ENCODE data around the gene FAM107B. TPM values are rescaled to one million over a fixed set of nuclear protein-coding genes. Genes with fewer than 3 reads are reported as not detected.

FAM107B gene
- total and polyA plus RNA-seq, 2 of the 13 experiments (the other 11 are each of a cell fraction or from before 2014, with no cell fraction given) = 15.7 to 24.8 TPM

GRCh38 chr10:14550471-14550981, 224.2 kb downstream of the FAM107B start:
- DNase-seq (ENCODE audit: low spot score) (peak; percentile 98), ATAC-seq (peak; percentile 92), FAIRE-seq (peak; percentile 96)
- peak overlapping the region; percentile 35 for H3K9ac ChIP-seq (ENCODE audit: insufficient read depth, low read depth, low read length)
- ChIA-PET CTCF (ENCODE audit: low intra/inter-chr PET ratio, low total read pairs) (no interaction called here), POLR2A (interaction anchor here (1.0 to 2.4 kb wide), 8 partner anchors 12 to 287 kb away, joined by 4 to 8 read pairs (median 5); partner anchors contain the start of genes CDNF, HSPA14 and MSANTD7)
- intact Hi-C loops (cut with micrococcal nuclease; ENCODE audit: unreplicated experiment) (loop anchor here (2.0 to 5.0 kb wide), 2 partner anchors 14 to 57 kb away; no protein-coding TSS in a partner anchor), in situ Hi-C loops (cut with HindIII; ENCODE audit: extremely low pct_ligation_motif_present, low pct_unique_long_range_greater_than_20kb) (no loop called here)
- H3K9me3 ChIP-seq (ENCODE audit: low read length) = no peaks in the 10 kb centered on the region
- peaks cover 61% of the 10 kb centered on the region for H3K4me1 ChIP-seq (ENCODE audit: insufficient read depth, low read length)
- no peak overlapping the region for H2AFZ ChIP-seq (ENCODE audit: low read length)
- 2% methylated on average over 6 of the region's 6 CpGs for WGBS (ENCODE audit: low lambda C conversion rate)
- BruUV-seq (replicated peaks) = no TSS peak
- no peaks in the 10 kb centered on the region; the same call in 1 of the 2 replicates for H4K20me1 ChIP-seq (ENCODE audit: insufficient read depth, low read length)
- peak overlapping the region; percentile 62 for H3K4me2 ChIP-seq (ENCODE audit: low read depth, low read length)
- H3K27ac ChIP-seq (ENCODE audit: extremely low read length, insufficient read depth, low read length) = peak overlapping the region; percentile 71
- H3K27me3 ChIP-seq (ENCODE audit: control insufficient read depth in 1 of 2, insufficient read depth in 2 of 2, low read length in 2 of 2) = no peaks in the 10 kb centered on the region
- peaks cover 0 to 2% of the 10 kb centered on the region in 2 experiments; a peak in 1 of 5 replicates for H3K36me3 ChIP-seq (replicated peaks in 1 of 2; ENCODE audit: control insufficient read depth in 1 of 2, insufficient read depth in 2 of 2, low read length in 2 of 2)
- peaks cover 29% of the 10 kb centered on the region for H3K79me2 ChIP-seq (ENCODE audit: insufficient read depth, low read length)
- H3K4me3 ChIP-seq (replicated peaks in 1 of 3; ENCODE audit: insufficient read depth in 1 of 3, low read depth in 2 of 3, low read length in 3 of 3) = peak overlapping the region in 2 of 3 experiments; percentile 26; a peak in 1 of 6 replicates
- TF ChIP-seq, protein P1, sequence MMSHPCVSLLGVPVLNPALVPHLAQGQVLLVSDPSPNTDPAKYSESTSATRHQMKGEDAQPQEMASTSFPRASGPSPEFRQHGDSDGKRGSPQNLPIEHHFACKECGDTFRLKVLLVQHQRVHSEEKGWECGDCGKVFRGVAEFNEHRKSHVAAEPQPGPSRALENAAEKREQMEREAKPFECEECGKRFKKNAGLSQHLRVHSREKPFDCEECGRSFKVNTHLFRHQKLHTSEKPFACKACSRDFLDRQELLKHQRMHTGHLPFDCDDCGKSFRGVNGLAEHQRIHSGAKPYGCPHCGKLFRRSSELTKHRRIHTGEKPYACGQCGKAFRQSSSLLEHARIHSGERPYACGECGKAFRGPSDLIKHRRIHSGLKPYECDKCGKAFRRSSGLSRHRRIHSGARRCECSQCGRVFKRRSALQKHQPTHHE (CRISPR knock-in tag; IDR thresholded peaks at IDR 0.05; ENCODE audit: borderline replicate concordance) = no peak
- no peak for TF ChIP-seq ZNF782 (CRISPR knock-in tag; IDR thresholded peaks at IDR 0.05; ENCODE audit: borderline replicate concordance)
- no peak for TF ChIP-seq ERF (CRISPR knock-in tag; IDR thresholded peaks at IDR 0.05)
- 0 out of 2 replicates have a peak, but pooled peaks have one; percentile 39 for TF ChIP-seq TOPORS (CRISPR knock-in tag; IDR thresholded peaks at IDR 0.05)
- no peak for TF ChIP-seq JDP2 (CRISPR knock-in tag; IDR thresholded peaks at IDR 0.05; ENCODE audit: borderline replicate concordance)
- TF ChIP-seq, protein P2, sequence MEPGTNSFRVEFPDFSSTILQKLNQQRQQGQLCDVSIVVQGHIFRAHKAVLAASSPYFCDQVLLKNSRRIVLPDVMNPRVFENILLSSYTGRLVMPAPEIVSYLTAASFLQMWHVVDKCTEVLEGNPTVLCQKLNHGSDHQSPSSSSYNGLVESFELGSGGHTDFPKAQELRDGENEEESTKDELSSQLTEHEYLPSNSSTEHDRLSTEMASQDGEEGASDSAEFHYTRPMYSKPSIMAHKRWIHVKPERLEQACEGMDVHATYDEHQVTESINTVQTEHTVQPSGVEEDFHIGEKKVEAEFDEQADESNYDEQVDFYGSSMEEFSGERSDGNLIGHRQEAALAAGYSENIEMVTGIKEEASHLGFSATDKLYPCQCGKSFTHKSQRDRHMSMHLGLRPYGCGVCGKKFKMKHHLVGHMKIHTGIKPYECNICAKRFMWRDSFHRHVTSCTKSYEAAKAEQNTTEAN (CRISPR knock-in tag; conservative IDR thresholded peaks at IDR 0.05) = no peak
- no peak for TF ChIP-seq MEIS1 (CRISPR knock-in tag; IDR thresholded peaks at IDR 0.05; ENCODE audit: borderline replicate concordance)
- no peak for TF ChIP-seq PITX1 (CRISPR knock-in tag; IDR thresholded peaks at IDR 0.05)
- TF ChIP-seq MBD4 (IDR thresholded peaks at IDR 0.05; ENCODE audit: borderline replicate concordance, low read length) = no peak
- TF ChIP-seq, protein P3, sequence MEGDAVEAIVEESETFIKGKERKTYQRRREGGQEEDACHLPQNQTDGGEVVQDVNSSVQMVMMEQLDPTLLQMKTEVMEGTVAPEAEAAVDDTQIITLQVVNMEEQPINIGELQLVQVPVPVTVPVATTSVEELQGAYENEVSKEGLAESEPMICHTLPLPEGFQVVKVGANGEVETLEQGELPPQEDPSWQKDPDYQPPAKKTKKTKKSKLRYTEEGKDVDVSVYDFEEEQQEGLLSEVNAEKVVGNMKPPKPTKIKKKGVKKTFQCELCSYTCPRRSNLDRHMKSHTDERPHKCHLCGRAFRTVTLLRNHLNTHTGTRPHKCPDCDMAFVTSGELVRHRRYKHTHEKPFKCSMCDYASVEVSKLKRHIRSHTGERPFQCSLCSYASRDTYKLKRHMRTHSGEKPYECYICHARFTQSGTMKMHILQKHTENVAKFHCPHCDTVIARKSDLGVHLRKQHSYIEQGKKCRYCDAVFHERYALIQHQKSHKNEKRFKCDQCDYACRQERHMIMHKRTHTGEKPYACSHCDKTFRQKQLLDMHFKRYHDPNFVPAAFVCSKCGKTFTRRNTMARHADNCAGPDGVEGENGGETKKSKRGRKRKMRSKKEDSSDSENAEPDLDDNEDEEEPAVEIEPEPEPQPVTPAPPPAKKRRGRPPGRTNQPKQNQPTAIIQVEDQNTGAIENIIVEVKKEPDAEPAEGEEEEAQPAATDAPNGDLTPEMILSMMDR (CRISPR knock-in tag; IDR thresholded peaks at IDR 0.05) = no peak
- no peak for TF ChIP-seq AGO1 (IDR thresholded peaks at IDR 0.05; ENCODE audit: low read depth, low read length, poor library complexity, severe bottlenecking)
- no peak for TF ChIP-seq SCMH1 (CRISPR knock-in tag; IDR thresholded peaks at IDR 0.05; ENCODE audit: borderline replicate concordance)
- TF ChIP-seq BORCS8-MEF2B (CRISPR knock-in tag; IDR thresholded peaks at IDR 0.05) = no peak
- TF ChIP-seq TBL1XR1 (IDR thresholded peaks at IDR 0.05; ENCODE audit: borderline replicate concordance, low read length, partially characterized antibody) = peak; percentile 62
- TF ChIP-seq ZNF543 (CRISPR knock-in tag; IDR thresholded peaks at IDR 0.05) = no peak
- TF ChIP-seq ZBTB20 (CRISPR knock-in tag; IDR thresholded peaks at IDR 0.05; ENCODE audit: borderline replicate concordance, low read depth) = no peak
- TF ChIP-seq SNAI1 (CRISPR knock-in tag; IDR thresholded peaks at IDR 0.05; ENCODE audit: borderline replicate concordance) = no peak
- no peak for TF ChIP-seq ZFP90 (CRISPR knock-in tag; IDR thresholded peaks at IDR 0.05; ENCODE audit: borderline replicate concordance)
- no peak for TF ChIP-seq ZFP36L1 (CRISPR knock-in tag; IDR thresholded peaks at IDR 0.05)
- 0 out of 4 replicates have a peak, but pooled peaks of 1 of the 2 experiments have one; percentile 31 for TF ChIP-seq NR2F1 (CRISPR knock-in tag; IDR thresholded peaks at IDR 0.05)
